Liver (tissue), 3 donors: ENCODE data around the gene NKX1-1.

Source experiments
- CTCF ChIP-seq: fragments of 150-350 bp; IDR thresholded peaks from 2 replicates; pipeline ENCODE4 v1.5.1; 2017; ENCODE audit warnings: improper control_type of control experiment, low read depth, low read length; ENCODE audit not compliant: missing input control
- GABPA ChIP-seq, 2 donors: IDR thresholded peaks in 1 of 2; conservative IDR thresholded peaks in 1 of 2; 2 replicates each; pipeline ENCODE4 v1.6.1; 2016; ENCODE audit warnings: antibody characterized with exemption in 2 of 2, mild to moderate bottlenecking in 1 of 2, moderate library complexity in 1 of 2
- donor health status: healthy.
- donor health status: healthy.

DNA sequence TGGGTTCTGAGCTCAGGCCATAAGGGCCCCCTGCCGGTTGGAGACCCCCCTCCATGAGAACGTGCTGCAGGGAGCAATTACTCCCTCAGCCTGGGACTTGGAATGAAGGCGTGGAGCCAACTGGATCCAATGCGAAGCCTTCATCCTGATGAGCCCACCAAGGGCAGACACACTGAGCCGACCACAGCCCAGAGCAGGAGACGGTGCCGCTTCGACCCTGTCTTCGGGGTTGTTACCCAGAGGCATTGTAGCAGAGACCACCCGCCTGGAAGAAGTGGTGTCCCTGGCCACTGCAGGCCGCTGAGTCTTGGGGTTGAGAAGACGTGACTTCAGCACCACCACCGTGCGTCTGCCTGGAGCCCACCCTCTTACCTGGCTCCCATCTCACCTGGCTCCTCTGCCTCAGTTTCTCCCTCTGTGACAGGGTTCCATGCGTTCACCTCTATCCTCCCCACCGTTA, 7.0 kb upstream of the NKX1-1 start:
- TF ChIP-seq GABPA (IDR thresholded peaks at IDR 0.05 in 1 of 2, conservative IDR thresholded peaks at IDR 0.05 in 1 of 2), result no peak
- TF ChIP-seq CTCF, result no peak
